NCI-H1436 treated with DMSO at 0.1 percent for 48 hours (cell line): ENCODE results near the gene IL13RA2.

Source experiments
- DNase-seq: peaks from one replicate; lab custom pipeline; 2025; lab: John Stamatoyannopoulos, UW

IL13RA2 gene

GRCh38 chrX:114997779-114998178, 19.6 kb downstream of the IL13RA2 start:
- DNase-seq = no peak

GRCh38 chrX:114985967-114986592, 31.3 kb downstream of the IL13RA2 start:
- DNase-seq = no peak

GRCh38 chrX:114976292-114976691, 41.1 kb downstream of the IL13RA2 start:
- no peak for DNase-seq

DNA sequence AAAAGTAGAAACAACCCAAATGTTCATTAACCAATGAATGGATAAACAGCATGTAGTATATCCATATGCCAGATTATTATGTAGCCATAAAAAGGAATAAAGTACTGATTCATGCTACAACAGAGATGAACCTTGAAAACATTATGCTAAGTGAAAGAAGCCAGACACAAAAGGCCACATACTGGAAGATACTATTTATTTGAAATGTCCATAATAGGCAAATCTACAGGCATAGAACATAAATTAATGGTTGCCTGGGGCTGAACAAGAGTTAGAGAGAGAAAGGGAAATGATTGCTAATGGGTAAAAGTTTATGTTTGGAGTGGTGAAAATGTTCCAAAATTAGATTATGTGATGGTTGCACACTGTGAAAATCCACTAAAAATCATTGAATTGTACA, 44.4 kb downstream of the IL13RA2 start:
- DNase-seq = no peak

GRCh38 chrX:114970806-114971205, 46.6 kb downstream of the IL13RA2 start:
- no peak for DNase-seq

DNA sequence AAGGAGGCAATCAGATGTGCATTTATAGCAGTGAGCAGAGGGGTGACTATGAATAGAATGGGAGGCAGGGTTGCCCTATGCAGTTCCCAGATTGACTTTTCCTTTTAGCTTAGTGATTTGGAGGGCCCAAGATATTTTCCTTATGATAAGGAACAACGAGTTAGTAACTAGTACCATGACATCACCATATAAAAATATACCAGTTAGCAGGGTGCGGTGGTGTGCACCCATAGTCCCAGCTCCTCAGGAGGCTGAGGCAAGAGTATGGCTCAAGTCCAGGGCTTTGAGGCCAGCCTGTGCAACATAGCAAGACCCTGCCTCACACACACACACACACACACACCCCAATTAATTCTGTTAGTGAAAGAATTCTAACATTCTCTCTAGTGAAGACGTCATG, 53.0 kb downstream of the IL13RA2 start:
- DNase-seq = no peak

- no peak for DNase-seq
Measured at GRCh38 chrX:114962209-114962608, 55.2 kb downstream of the IL13RA2 start.

- no peak for DNase-seq
Measured at GRCh38 chrX:114959729-114960128, 57.7 kb downstream of the IL13RA2 start.
